Natural killer cell (primary cell): Measurements from ENCODE around the gene CEACAM4. TPM values are rescaled to one million over a fixed set of nuclear protein-coding genes. Genes with fewer than 3 reads are reported as not detected.

Experiments used
- ATAC-seq, 3 donors: fragments of 150-1000 bp in 2 of 3; fragments of 200-7000 bp in 1 of 3; cut with Tn5 transposase; 1 replicate in 1 of 3; 2 replicates in 2 of 3; pipeline ENCODE4 v1.10.0; 2021; ENCODE audit warnings: mild to moderate bottlenecking in 2 of 3, moderate library complexity in 2 of 3
- DNase-seq, 2 donors: peaks; one replicate each; pipeline versions ENCODE4 v3.0.0 to v3.0.0-alpha.2; 2013 to 2021; ENCODE audit warnings: mixed read lengths in 1 of 2
- H3K27ac ChIP-seq: one replicate; pipeline ENCODE4 v1.5.1; 2013; ENCODE audit warnings: mild to moderate bottlenecking, low read length
- H3K27me3 ChIP-seq: one replicate; pipeline ENCODE4 v1.6.1; 2013; ENCODE audit warnings: low read length; ENCODE audit not compliant: control insufficient read depth, insufficient read depth
- H3K36me3 ChIP-seq: one replicate; pipeline ENCODE4 v1.6.1; 2013; ENCODE audit warnings: low read length; ENCODE audit not compliant: control insufficient read depth, insufficient read depth
- H3K4me1 ChIP-seq: one replicate; pipeline ENCODE4 v1.6.1; 2013; ENCODE audit warnings: low read length; ENCODE audit not compliant: control insufficient read depth, insufficient read depth
- H3K4me3 ChIP-seq: one replicate; pipeline ENCODE4 v1.5.1; 2013; ENCODE audit warnings: low read length
- H3K9me3 ChIP-seq: one replicate; pipeline ENCODE4 v1.6.1; 2013; ENCODE audit warnings: low read length; ENCODE audit not compliant: control insufficient read depth, insufficient read depth
- H3K27ac Mint-ChIP-seq, 2 donors: one replicate each; pipeline ENCODE4 v1.8.0; 2022; ENCODE audit warnings: mild to moderate bottlenecking in 2 of 2, mixed read lengths in 2 of 2, moderate library complexity in 1 of 2
- H3K27me3 Mint-ChIP-seq, 2 donors: one replicate each; pipeline ENCODE4 v1.8.0; 2022; ENCODE audit warnings: low read depth in 2 of 2, mixed read lengths in 2 of 2
- H3K36me3 Mint-ChIP-seq: one replicate; pipeline ENCODE4 v1.8.0; 2022; ENCODE audit warnings: mixed read lengths
- H3K4me1 Mint-ChIP-seq, 2 donors: one replicate each; pipeline ENCODE4 v1.8.0; 2022; ENCODE audit warnings: mixed read lengths in 2 of 2
- H3K4me3 Mint-ChIP-seq: one replicate; pipeline ENCODE4 v1.8.0; 2022; ENCODE audit warnings: mild to moderate bottlenecking, moderate library complexity, mixed read lengths
- H3K9me3 Mint-ChIP-seq, 2 donors: one replicate each; pipeline ENCODE4 v1.8.0; 2022; ENCODE audit warnings: mixed read lengths in 2 of 2
- WGBS: methylation state at CpG from one replicate; pipeline ENCODE4 v1.1.7; 2013; ENCODE audit warnings: missing lambda C conversion rate; ENCODE audit not compliant: insufficient coverage; 5-methylcytosine and 5-hydroxymethylcytosine counted together
- intact Hi-C: fragments of 100-400 bp; cut with micrococcal nuclease; formaldehyde crosslinking; loops from one replicate; pipeline ENCODE4 v1.14.2; 2022
- total RNA-seq, 4 donors: library from RNA; stranded (reverse); fragments of 120-200 nt in 1 of 4; gene quantifications; one replicate each; pipeline versions ENCODE4 v1.2.3 to v1.2.4, GENCODE V29; 2013 to 2022
- TF ChIP-seq, protein P1 (sequence below): fragments of 200-600 bp; IDR thresholded peaks from one replicate; pipeline ENCODE4 v1.8.0; 2022; ENCODE audit warnings: antibody characterized with exemption

Gene CEACAM4
- total RNA-seq, 3 donors from 2014 or later (not counting 1 experiment from before 2014, with no cell fraction given), result 0.52 to 1.1 (median 0.78) TPM

GRCh38 chr19:41621226-41621625, 5.6 kb downstream of the CEACAM4 start:
- H3K27me3 ChIP-seq, result no peaks in the 10 kb centered on the region
- no peaks in the 10 kb centered on the region for H3K36me3 ChIP-seq
- TF ChIP-seq, protein P1, sequence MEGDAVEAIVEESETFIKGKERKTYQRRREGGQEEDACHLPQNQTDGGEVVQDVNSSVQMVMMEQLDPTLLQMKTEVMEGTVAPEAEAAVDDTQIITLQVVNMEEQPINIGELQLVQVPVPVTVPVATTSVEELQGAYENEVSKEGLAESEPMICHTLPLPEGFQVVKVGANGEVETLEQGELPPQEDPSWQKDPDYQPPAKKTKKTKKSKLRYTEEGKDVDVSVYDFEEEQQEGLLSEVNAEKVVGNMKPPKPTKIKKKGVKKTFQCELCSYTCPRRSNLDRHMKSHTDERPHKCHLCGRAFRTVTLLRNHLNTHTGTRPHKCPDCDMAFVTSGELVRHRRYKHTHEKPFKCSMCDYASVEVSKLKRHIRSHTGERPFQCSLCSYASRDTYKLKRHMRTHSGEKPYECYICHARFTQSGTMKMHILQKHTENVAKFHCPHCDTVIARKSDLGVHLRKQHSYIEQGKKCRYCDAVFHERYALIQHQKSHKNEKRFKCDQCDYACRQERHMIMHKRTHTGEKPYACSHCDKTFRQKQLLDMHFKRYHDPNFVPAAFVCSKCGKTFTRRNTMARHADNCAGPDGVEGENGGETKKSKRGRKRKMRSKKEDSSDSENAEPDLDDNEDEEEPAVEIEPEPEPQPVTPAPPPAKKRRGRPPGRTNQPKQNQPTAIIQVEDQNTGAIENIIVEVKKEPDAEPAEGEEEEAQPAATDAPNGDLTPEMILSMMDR, result no peak
- 69% methylated on average over 3 of the region's 4 CpGs for WGBS
- no peaks in the 10 kb centered on the region for H3K9me3 ChIP-seq
- H3K4me3 Mint-ChIP-seq, result no peak overlapping the region
- H3K27me3 Mint-ChIP-seq, result peaks cover 11 to 13% of the 10 kb centered on the region in 2 donors
- H3K4me1 ChIP-seq, result no peaks in the 10 kb centered on the region
- H3K9me3 Mint-ChIP-seq, result no peaks in the 10 kb centered on the region
- ATAC-seq (no peak), DNase-seq (no peak)
- no peaks in the 10 kb centered on the region for H3K4me1 Mint-ChIP-seq
- H3K27ac Mint-ChIP-seq, result no peak overlapping the region
- H3K27ac ChIP-seq, result no peak overlapping the region
- intact Hi-C loops, result no loop called here
- H3K4me3 ChIP-seq, result no peak overlapping the region
- no peaks in the 10 kb centered on the region for H3K36me3 Mint-ChIP-seq

- peaks cover 10 to 13% of the 10 kb centered on the region in 2 donors for H3K27me3 Mint-ChIP-seq
- H3K36me3 Mint-ChIP-seq, result no peaks in the 10 kb centered on the region
- Histone ChIP-seq H3K9me3 (no peaks in the 10 kb centered on the region), H3K4me1 (no peaks in the 10 kb centered on the region), H3K27me3 (no peaks in the 10 kb centered on the region), H3K27ac (no peak overlapping the region), H3K4me3 (no peak overlapping the region), H3K36me3 (no peaks in the 10 kb centered on the region)
- TF ChIP-seq, protein P1, result no peak
- ATAC-seq (no peak), DNase-seq (no peak)
- no peaks in the 10 kb centered on the region for H3K9me3 Mint-ChIP-seq
- no peak overlapping the region for H3K27ac Mint-ChIP-seq
- H3K4me3 Mint-ChIP-seq, result no peak overlapping the region
- WGBS, result 56% methylated on average over 5 of the region's 5 CpGs
- H3K4me1 Mint-ChIP-seq, result no peaks in the 10 kb centered on the region
- intact Hi-C loops, result no loop called here
Measured at GRCh38 chr19:41620171-41620570, 6.7 kb downstream of the CEACAM4 start.

DNA sequence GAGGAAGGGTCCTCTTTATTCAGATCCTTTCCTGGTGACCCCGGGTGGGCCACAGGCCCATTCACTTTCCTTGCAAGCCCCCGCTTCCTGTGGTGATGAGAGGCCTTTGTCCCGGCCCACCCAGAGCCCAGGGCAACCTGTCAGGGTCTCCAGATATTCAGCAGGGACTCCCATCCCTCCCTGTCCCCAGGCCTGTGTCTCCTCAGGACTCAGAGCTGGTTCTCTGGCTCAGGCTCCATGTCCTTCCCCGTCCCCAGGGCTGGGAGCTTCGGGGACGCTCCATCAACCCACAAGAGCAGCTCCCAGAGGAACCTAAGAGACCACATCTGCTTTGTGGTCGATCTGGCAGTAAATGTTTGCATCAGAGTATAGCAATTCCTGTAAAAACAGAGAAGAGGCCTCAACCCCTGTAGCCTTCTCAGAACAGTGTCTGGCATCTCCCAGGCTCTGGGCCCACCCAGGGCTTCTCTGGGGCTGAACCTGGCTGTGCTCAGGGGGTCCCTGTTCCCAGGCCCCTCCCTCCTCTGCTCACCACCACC, 7.8 kb downstream of the CEACAM4 start:
- DNase-seq, result no peak
- Mint-ChIP-seq H3K36me3 (no peaks in the 10 kb centered on the region), H3K27ac (no peak overlapping the region), H3K4me3 (no peak overlapping the region), H3K27me3 (peaks cover 10 to 12% of the 10 kb centered on the region in 2 donors), H3K4me1 (no peaks in the 10 kb centered on the region), H3K9me3 (no peaks in the 10 kb centered on the region)
- no peak overlapping the region for H3K27ac ChIP-seq
- no peaks in the 10 kb centered on the region for H3K36me3 ChIP-seq
- TF ChIP-seq, protein P1, result no peak
- no peaks in the 10 kb centered on the region for H3K4me1 ChIP-seq
- intact Hi-C loops, result no loop called here
- H3K9me3 ChIP-seq, result no peaks in the 10 kb centered on the region
- no peak overlapping the region for H3K4me3 ChIP-seq
- no peak for ATAC-seq
- 20% methylated on average over 7 of the region's 7 CpGs for WGBS
- no peaks in the 10 kb centered on the region for H3K27me3 ChIP-seq
